Mammary epithelial cell (primary cell): ENCODE data around the gene CARD9.

Experiments used
- CTCF ChIP-seq, 2 donors: IDR thresholded peaks in 1 of 2; conservative IDR thresholded peaks in 1 of 2; 2 replicates each; pipeline ENCODE4 v1.5.1; 2011 to 2012; ENCODE audit warnings: inconsistent platforms in 2 of 2, low read length in 2 of 2, mild to moderate bottlenecking in 2 of 2, control low read depth in 1 of 2, low read depth in 1 of 2; ENCODE audit not compliant: insufficient read depth in 1 of 2; ENCODE audit errors: extremely low read depth in 1 of 2
- EZH2 ChIP-seq: IDR thresholded peaks from 2 replicates; pipeline ENCODE4 v1.6.1; 2012; ENCODE audit warnings: low read length, inconsistent platforms, borderline replicate concordance

GRCh38 chr9:136340356-136341041 is 33.0 kb downstream of the CARD9 start:
- TF ChIP-seq EZH2: no peak
- TF ChIP-seq CTCF (conservative IDR thresholded peaks at IDR 0.05 in 1 of 2, IDR thresholded peaks at IDR 0.05 in 1 of 2; ENCODE audit: extremely low read depth in 1 of 2, insufficient read depth in 1 of 2, low read depth in 1 of 2, low read length in 2 of 2): no peak
